Lower leg skin (tissue), 4 donors: Measurements from ENCODE around the gene CTPS2. TPM values are rescaled to one million over a fixed set of nuclear protein-coding genes. Genes with fewer than 3 reads are reported as not detected.

ENCODE experiments used
- DNase-seq, 2 donors: peaks; one replicate each; pipeline ENCODE4 v3.0.0-alpha.2; 2019; ENCODE audit warnings: low spot score in 2 of 2
- H3K4me3 ChIP-seq: fragments of 200-600 bp; sonication (generic); 2 replicates; pipeline ENCODE4 v1.5.1; 2017; ENCODE audit warnings: mild to moderate bottlenecking, low read depth; ENCODE audit not compliant: poor library complexity, severe bottlenecking
- CTCF ChIP-seq, 3 donors: fragments of 450-650 bp; IDR thresholded peaks; one replicate each; pipeline ENCODE4 v1.5.1; 2016; ENCODE audit warnings: antibody characterized with exemption in 3 of 3, mild to moderate bottlenecking in 3 of 3, moderate library complexity in 2 of 3
- POLR2A ChIP-seq, 2 donors: fragments of 450-650 bp; IDR thresholded peaks; one replicate each; pipeline ENCODE4 v1.6.1; 2016 to 2017; ENCODE audit warnings: antibody characterized with exemption in 2 of 2, mild to moderate bottlenecking in 1 of 2, moderate library complexity in 1 of 2
- WGBS, 2 donors: methylation state at CpG; one replicate each; pipeline ENCODE4 v1.1.5; 2018; 5-methylcytosine and 5-hydroxymethylcytosine counted together
- intact Hi-C: fragments of 100-400 bp; cut with DNase I; formaldehyde crosslinking; loops from one replicate; pipeline ENCODE4 v1.15.0; 2023; ENCODE audit warnings: low total_unique reads
- total RNA-seq, 4 donors: library from RNA; depleted of rRNA; stranded (reverse); fragments of >200 nt; gene quantifications; one replicate each; pipeline ENCODE4 v1.1.0, GENCODE V29; 2016

Gene CTPS2
- total RNA-seq, 4 donors from 2014 or later: 6.7 to 11.1 (median 9.3) TPM

DNA sequence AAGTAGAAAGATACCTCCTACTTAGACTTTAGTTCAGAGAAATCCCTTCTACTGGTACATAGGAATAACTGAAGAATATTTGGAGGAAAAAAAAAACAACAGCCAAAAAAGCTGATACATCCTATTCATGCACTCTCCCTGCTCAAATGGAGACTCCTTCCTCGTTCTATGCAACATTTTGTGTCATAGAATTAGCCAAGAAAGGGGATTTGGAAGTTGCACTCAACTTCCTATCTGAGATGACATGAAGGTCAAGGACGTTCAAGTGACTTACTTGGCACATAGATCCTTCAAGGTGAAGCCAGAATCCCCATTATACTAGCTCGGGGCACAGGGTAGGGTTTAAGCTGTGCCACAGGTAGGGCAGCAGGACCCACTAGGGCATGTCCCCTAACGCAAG, 118.7 kb downstream of the CTPS2 start:
- 64 to 71% methylated on average over 4 of the region's 4 CpGs for WGBS, 2 donors
- no peak for DNase-seq
- TF ChIP-seq CTCF (IDR thresholded peaks at IDR 0.05) (no peak), POLR2A (IDR thresholded peaks at IDR 0.05) (no peak)
- intact Hi-C loops: no loop called here
- no peak overlapping the region for H3K4me3 ChIP-seq

- no peak for DNase-seq
- TF ChIP-seq CTCF (IDR thresholded peaks at IDR 0.05): no peak
- TF ChIP-seq POLR2A (IDR thresholded peaks at IDR 0.05): no peak
- intact Hi-C loops: no loop called here
- WGBS, 2 donors: 80 to 91% methylated on average over 7 of the region's 7 CpGs
- no peak overlapping the region for H3K4me3 ChIP-seq
Observed at GRCh38 chrX:16592194-16592770, 120.2 kb downstream of the CTPS2 start.

DNA sequence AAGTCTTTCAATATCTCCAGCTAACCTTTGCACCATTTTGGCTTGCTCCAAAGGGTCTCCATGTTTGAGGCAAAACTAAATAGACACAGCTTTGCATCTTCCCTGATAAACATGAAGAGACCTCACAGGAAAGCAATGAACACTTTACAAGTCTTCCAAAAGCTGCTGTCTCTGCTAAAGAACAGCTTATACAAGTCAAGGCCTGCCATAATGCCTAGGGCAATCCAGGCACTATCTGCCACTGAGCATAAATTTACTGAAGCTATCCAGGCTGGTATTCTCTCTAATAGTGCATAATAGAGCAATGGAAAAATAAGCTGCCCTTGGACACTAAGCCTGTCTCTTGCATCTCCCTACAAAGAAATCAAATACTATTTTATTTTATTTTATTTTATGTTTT, 122.6 kb downstream of the CTPS2 start:
- peak in 1 of 2 donors; percentile 19 for DNase-seq
- intact Hi-C loops: no loop called here
- TF ChIP-seq POLR2A (IDR thresholded peaks at IDR 0.05): no peak
- no peak overlapping the region for H3K4me3 ChIP-seq

- peak in 1 of 2 donors; percentile 13 for DNase-seq
- no peak overlapping the region for H3K4me3 ChIP-seq
- intact Hi-C loops: no loop called here
- 35 to 72% methylated on average over 2 of the region's 2 CpGs for WGBS, 2 donors
- TF ChIP-seq POLR2A (IDR thresholded peaks at IDR 0.05) (no peak), CTCF (IDR thresholded peaks at IDR 0.05) (no peak)
Observed at GRCh38 chrX:16589211-16589610, 123.3 kb downstream of the CTPS2 start.

- H3K4me3 ChIP-seq: no peak overlapping the region
- no peak for TF ChIP-seq CTCF (IDR thresholded peaks at IDR 0.05)
- no peak for TF ChIP-seq POLR2A (IDR thresholded peaks at IDR 0.05)
- WGBS, 2 donors: 54 to 71% methylated on average over 1 of the region's 1 CpG
- intact Hi-C loops: no loop called here
- DNase-seq: no peak
Observed at GRCh38 chrX:16588266-16588665, 124.2 kb downstream of the CTPS2 start.

DNA sequence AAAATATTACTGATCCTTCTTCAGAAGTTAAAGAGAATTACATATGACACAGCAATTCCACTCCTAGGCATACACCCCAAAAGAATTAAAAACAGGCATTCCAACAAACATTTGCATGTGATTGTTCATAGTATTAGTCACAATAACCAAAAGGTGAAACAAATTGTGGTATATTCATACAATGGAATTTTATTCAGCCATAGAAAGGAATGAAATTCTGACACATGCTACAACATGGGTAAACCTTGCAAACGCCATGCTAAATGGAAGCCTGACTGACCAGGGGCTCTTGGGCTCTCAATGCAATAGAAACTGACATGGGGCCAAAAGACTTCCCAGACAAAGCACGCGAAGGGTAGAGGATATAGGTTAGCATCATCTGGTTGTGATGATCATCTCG, 124.6 kb downstream of the CTPS2 start:
- TF ChIP-seq CTCF (IDR thresholded peaks at IDR 0.05) (no peak), POLR2A (IDR thresholded peaks at IDR 0.05) (no peak)
- intact Hi-C loops: no loop called here
- H3K4me3 ChIP-seq: no peak overlapping the region
- WGBS, 2 donors: 76 to 83% methylated on average over 4 of the region's 4 CpGs
- DNase-seq: no peak
